ENCODE measurements around the gene NTMT1.

Gene NTMT1

GRCh38 chr9:129667378-129667777 lies 41.4 kb downstream of the NTMT1 start:
- Histone ChIP-seq H3K36me3 (replicated peaks; ENCODE audit: low read depth, low read length) (no peaks in the 10 kb centered on the region), H3K4me3 (ENCODE audit: low read length) (no peak overlapping the region), H3K9me3 (ENCODE audit: insufficient read depth, low read length) (no peaks in the 10 kb centered on the region), H3K79me2 (ENCODE audit: low read length) (no peaks in the 10 kb centered on the region), H4K20me1 (ENCODE audit: insufficient read depth, low read length) (no peaks in the 10 kb centered on the region), H3K27ac (ENCODE audit: low read length) (no peak overlapping the region), H3K4me2 (ENCODE audit: low read length) (no peak overlapping the region), H3K9ac (ENCODE audit: low read length) (no peak overlapping the region), H3K4me1 (ENCODE audit: low read length) (no peaks in the 10 kb centered on the region), H2AFZ (ENCODE audit: low read depth, low read length) (no peak overlapping the region), H3K27me3 (ENCODE audit: low read depth, low read length) (no peaks in the 10 kb centered on the region)
- TF ChIP-seq EZH2phosphoT487 (IDR thresholded peaks at IDR 0.05; ENCODE audit: low read depth) (no peak), CTCF (IDR thresholded peaks at IDR 0.05; ENCODE audit: low read depth, low read length) (no peak)

DNA sequence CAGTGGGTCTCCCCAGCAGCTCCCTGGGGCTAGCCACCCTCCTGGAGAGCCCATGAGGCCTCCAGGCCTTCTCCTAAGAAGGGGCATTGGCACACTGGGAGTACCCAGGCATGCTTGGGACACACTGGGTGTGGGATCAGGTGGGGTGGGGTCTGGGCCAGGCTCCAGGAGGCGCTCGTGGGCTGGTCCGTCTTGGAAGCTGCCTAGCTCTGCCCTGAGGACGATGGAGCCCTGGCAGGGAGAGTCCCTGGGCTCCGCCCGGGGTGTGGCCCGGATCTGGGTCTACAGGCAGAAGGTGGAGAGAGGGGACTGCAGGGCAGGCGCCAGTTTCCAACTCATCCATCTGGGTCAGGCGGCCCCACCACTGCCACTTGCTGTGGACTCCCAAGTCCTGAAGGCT lies 41.9 kb downstream of the NTMT1 start:
- Histone ChIP-seq H3K9me3 (ENCODE audit: insufficient read depth, low read length) (no peaks in the 10 kb centered on the region), H3K79me2 (ENCODE audit: low read length) (no peaks in the 10 kb centered on the region), H3K4me1 (ENCODE audit: low read length) (no peaks in the 10 kb centered on the region), H3K4me3 (ENCODE audit: low read length) (no peak overlapping the region), H3K9ac (ENCODE audit: low read length) (no peak overlapping the region), H2AFZ (ENCODE audit: low read depth, low read length) (no peak overlapping the region), H3K36me3 (replicated peaks; ENCODE audit: low read depth, low read length) (no peaks in the 10 kb centered on the region), H3K27ac (ENCODE audit: low read length) (no peak overlapping the region), H3K4me2 (ENCODE audit: low read length) (no peak overlapping the region), H4K20me1 (ENCODE audit: insufficient read depth, low read length) (no peaks in the 10 kb centered on the region), H3K27me3 (ENCODE audit: low read depth, low read length) (no peaks in the 10 kb centered on the region)
- TF ChIP-seq EZH2phosphoT487 (IDR thresholded peaks at IDR 0.05; ENCODE audit: low read depth), result no peak

DNA sequence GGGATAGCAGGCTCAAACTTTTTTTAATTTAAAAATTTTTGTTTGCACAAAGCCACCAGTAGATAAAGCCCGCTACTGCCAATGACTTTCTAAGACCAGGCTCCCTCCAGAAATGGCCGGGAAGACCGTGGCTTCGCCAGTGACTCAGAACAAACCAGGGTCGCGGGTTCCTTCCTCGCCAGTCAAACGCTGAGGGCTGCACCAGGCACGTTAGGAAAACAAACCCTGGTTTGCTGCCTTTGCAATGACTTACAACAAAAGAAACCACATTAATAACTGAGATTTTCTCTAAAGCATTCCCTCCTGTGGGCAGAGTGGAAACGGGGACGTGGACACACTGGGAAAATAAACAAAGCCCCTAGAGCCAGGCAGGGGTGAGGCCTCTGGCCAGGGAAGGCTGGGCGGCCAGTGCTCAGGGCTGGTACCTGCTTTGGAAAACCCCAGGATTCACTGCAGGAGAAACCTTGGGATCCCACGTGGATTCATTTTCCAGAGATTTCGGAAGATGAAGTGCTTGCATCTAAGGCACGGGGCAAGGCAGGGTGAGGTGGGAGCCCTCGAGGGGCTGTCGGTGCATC lies 43.3 kb downstream of the NTMT1 start:
- no peaks in the 10 kb centered on the region for H4K20me1 ChIP-seq (ENCODE audit: insufficient read depth, low read length)
- TF ChIP-seq CTCF (IDR thresholded peaks at IDR 0.05; ENCODE audit: low read depth, low read length) (no peak), EZH2phosphoT487 (IDR thresholded peaks at IDR 0.05; ENCODE audit: low read depth) (no peak)
- H3K36me3 ChIP-seq (replicated peaks; ENCODE audit: low read depth, low read length), result no peaks in the 10 kb centered on the region
- H3K4me3 ChIP-seq (ENCODE audit: low read length), result no peak overlapping the region
- no peak overlapping the region for H2AFZ ChIP-seq (ENCODE audit: low read depth, low read length)
- H3K9ac ChIP-seq (ENCODE audit: low read length), result no peak overlapping the region
- no peak overlapping the region for H3K4me2 ChIP-seq (ENCODE audit: low read length)
- H3K27ac ChIP-seq (ENCODE audit: low read length), result no peak overlapping the region
- no peaks in the 10 kb centered on the region for H3K4me1 ChIP-seq (ENCODE audit: low read length)
- no peaks in the 10 kb centered on the region for H3K79me2 ChIP-seq (ENCODE audit: low read length)
- no peaks in the 10 kb centered on the region for H3K27me3 ChIP-seq (ENCODE audit: low read depth, low read length)
- no peaks in the 10 kb centered on the region for H3K9me3 ChIP-seq (ENCODE audit: insufficient read depth, low read length)

DNA sequence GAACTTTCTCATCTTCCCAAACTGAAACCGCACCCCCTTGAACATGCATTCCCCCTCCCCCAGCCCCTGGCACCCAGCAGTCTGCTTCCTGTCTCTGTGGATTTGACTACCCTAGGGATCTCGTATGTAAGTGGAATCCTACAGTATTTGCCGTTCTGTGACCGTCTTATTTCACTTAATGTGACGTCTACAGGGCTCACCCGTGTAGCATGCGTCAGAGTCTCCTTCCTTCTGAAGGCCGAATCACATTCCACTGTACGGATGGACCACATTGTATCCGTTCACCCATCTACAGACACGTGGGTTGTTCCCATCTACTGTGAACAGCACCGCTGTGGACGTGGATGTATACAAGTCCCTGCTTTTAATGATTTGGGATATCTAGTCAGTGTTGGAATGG lies 44.0 kb downstream of the NTMT1 start:
- Histone ChIP-seq H4K20me1 (ENCODE audit: insufficient read depth, low read length) (no peaks in the 10 kb centered on the region), H3K9me3 (ENCODE audit: insufficient read depth, low read length) (no peaks in the 10 kb centered on the region), H3K36me3 (replicated peaks; ENCODE audit: low read depth, low read length) (no peaks in the 10 kb centered on the region), H3K79me2 (ENCODE audit: low read length) (no peaks in the 10 kb centered on the region), H3K27ac (ENCODE audit: low read length) (no peak overlapping the region), H3K4me3 (ENCODE audit: low read length) (no peak overlapping the region), H3K4me1 (ENCODE audit: low read length) (no peaks in the 10 kb centered on the region), H3K4me2 (ENCODE audit: low read length) (no peak overlapping the region), H3K9ac (ENCODE audit: low read length) (no peak overlapping the region), H3K27me3 (ENCODE audit: low read depth, low read length) (no peaks in the 10 kb centered on the region), H2AFZ (ENCODE audit: low read depth, low read length) (no peak overlapping the region)
- no peak for TF ChIP-seq CTCF (IDR thresholded peaks at IDR 0.05; ENCODE audit: low read depth, low read length)
- no peak for TF ChIP-seq EZH2phosphoT487 (IDR thresholded peaks at IDR 0.05; ENCODE audit: low read depth)
